ENCODE results near the gene PTGR3.

PTGR3 gene

GRCh38 chr18:75211626-75211952, 2.6 kb upstream of the PTGR3 start:
- no peak for DNase-seq (ENCODE audit: low read depth)

DNA sequence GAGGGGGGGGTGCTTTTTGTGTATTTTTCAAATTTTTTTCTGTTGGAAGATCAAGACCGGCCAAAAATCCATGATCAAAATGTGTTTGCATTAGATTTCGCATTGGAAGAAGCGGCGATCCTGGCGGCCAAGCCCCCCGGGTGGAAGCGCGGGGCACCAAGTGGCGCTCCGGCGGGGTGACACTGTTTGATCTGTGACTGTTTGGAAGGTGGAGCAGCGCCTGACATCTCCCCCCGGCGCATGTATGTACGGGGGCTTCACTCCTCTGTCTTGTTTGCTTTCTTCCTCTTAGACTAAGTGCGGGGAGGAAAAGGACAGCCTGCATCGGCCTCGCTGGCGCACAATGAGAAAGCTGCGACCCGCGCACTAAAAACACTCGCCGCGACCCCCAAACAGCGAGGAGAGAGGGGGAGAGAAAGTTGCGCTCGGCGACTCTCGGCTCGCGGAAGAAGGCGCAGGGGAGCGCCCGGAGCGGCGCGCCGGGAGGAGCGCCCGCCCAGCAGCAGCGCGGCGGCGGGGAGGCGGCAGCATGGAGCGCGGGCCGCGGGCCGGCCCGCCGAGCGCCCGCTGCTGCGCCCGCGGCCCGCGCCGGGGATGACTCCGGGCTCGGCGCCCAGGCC, 2.2 kb upstream of the PTGR3 start:
- TF ChIP-seq, protein P1, sequence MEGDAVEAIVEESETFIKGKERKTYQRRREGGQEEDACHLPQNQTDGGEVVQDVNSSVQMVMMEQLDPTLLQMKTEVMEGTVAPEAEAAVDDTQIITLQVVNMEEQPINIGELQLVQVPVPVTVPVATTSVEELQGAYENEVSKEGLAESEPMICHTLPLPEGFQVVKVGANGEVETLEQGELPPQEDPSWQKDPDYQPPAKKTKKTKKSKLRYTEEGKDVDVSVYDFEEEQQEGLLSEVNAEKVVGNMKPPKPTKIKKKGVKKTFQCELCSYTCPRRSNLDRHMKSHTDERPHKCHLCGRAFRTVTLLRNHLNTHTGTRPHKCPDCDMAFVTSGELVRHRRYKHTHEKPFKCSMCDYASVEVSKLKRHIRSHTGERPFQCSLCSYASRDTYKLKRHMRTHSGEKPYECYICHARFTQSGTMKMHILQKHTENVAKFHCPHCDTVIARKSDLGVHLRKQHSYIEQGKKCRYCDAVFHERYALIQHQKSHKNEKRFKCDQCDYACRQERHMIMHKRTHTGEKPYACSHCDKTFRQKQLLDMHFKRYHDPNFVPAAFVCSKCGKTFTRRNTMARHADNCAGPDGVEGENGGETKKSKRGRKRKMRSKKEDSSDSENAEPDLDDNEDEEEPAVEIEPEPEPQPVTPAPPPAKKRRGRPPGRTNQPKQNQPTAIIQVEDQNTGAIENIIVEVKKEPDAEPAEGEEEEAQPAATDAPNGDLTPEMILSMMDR (conservative IDR thresholded peaks at IDR 0.05; ENCODE audit: low read length): no peak
- no peak for DNase-seq (ENCODE audit: low read depth)
- peak overlapping the region; percentile 93 for H3K4me3 ChIP-seq (ENCODE audit: low read length)

More at GRCh38 chr18:75211626-75211952, 2.6 kb upstream of the PTGR3 start:
- TF ChIP-seq, protein P1 (conservative IDR thresholded peaks at IDR 0.05; ENCODE audit: low read length): no peak
- H3K4me3 ChIP-seq (ENCODE audit: low read length): peak overlapping the region; percentile 76

DNA sequence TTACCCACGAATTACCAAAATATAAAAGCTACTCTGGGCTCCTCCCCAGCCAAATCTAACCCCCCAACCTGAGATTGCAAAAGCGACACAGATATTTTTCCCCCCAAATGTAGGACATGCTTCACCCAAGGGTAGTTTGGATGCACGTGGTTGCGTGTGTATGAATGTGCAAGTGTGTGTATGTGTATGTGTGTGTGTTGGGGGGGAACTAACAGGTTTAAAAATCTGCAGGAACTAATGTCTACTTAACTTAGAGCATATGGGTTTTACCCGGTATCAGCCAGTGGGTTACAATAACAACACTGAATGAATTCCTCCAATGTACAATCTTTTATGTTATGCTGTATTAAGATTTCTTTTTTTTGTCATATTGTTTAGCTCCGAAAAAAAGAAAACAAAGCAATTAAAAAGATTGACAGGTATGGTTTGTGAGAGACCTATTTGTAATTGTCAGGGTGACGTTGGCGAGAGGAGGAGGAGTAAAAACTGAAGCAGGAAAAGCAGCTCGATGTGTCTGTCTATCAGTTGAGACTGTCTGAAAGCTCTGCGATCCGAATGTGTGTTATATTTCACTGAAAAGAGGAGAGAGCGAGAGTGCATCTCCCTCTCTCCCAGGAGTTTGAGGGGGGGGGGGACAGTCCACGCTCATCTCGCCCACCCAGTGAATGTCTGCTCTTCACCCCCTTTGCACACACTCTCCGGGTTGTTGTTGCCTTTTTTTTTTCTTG, 1.5 kb upstream of the PTGR3 start, which contains the start of gene TSHZ1:
Gene TSHZ1 (plus strand): TSS at position 524 of the 728 bp plus-strand sequence. CDS start 1,080 bp downstream, outside the sequence.
- TF ChIP-seq, protein P1 (conservative IDR thresholded peaks at IDR 0.05; ENCODE audit: low read length): no peak
- peak; percentile 85 for DNase-seq (ENCODE audit: low read depth)
- H3K4me3 ChIP-seq (ENCODE audit: low read length): peak within 1 kb of the TSS; percentile 93

DNA sequence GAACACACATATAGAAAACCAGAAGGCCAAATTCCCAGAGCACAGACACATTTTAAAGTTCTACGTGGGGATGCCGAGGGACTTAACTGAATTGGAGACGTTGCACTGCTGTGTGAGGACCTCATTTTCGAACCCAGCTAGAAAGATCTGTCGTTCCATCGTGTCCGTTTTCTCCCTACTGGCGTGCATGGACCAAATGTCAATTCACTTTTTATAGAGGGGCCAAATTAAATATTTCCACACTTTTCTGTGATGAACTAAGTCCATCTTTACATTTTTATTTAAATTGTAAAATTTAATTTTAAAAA, 966 bp upstream of the PTGR3 start:
- TF ChIP-seq, protein P1 (conservative IDR thresholded peaks at IDR 0.05; ENCODE audit: low read length): no peak
- peak overlapping the region; percentile 93 for H3K4me3 ChIP-seq (ENCODE audit: low read length)
- DNase-seq (ENCODE audit: low read depth): peak; percentile 31

- H3K4me3 ChIP-seq (ENCODE audit: low read length): peak overlapping the region; percentile 93
- TF ChIP-seq, protein P1 (conservative IDR thresholded peaks at IDR 0.05; ENCODE audit: low read length): no peak
- DNase-seq (ENCODE audit: low read depth): no peak
Observed at GRCh38 chr18:75208836-75209128, 157 bp downstream of the PTGR3 start.

DNA sequence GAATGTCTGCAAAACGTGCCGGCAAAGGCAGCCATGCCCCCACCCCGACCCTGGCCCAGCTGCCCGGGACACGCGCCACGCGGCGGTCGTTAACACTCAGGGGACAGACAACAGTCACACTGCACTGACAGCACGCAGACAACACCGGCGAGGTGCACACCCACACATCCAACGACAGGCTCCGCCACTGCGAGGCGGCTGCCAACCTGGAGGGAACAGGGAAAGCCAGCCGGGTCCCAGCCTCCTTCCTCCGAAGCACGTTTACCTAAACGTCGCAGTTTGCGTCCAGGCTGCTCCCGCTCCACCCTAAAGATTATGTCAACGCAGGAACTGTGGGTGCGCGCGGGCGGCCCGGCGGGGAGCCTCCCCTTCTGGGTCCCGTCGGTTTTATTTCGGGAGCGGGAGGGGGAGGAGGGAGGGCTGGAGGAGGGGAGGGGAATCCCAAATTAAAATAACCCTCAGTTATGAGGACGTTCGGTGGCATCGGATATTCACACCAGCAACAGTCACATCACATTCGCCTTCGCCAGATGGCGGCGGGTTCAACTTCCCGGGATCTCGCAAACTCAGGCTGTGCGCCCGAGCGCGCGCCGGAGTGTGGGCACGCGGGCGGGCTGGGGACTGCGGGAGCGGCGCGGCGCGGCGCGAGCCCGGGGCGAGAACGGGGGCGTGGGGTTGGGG, 644 bp downstream of the PTGR3 start:
- peak; percentile 60 for DNase-seq (ENCODE audit: low read depth)
- peak overlapping the region; percentile 93 for H3K4me3 ChIP-seq (ENCODE audit: low read length)
- TF ChIP-seq, protein P1 (conservative IDR thresholded peaks at IDR 0.05; ENCODE audit: low read length): peak; percentile 16

Data from AG10803 (cell line).